Measurements from ENCODE around the gene TPM2.

DNA sequence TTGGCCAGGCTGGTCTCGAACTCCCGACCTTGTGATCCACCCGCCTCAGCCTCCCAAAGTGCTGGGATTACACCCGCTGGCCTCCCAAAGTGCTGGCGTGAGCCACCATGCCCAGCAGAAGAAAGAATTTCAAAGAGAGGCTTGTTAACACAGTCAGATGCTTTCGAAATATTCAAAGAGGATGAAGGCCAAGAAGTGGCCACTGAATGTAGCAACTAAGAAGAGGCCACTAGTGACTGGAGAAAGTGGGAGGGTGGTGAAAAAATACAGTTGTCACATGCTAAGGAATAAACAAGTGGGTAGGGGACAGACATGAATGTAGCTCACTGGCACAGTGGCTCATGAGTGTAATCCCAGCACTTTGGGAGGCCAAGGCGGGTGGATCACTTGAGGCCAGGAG, 13.0 kb upstream of the TPM2 start:
- TF ChIP-seq, protein P1, sequence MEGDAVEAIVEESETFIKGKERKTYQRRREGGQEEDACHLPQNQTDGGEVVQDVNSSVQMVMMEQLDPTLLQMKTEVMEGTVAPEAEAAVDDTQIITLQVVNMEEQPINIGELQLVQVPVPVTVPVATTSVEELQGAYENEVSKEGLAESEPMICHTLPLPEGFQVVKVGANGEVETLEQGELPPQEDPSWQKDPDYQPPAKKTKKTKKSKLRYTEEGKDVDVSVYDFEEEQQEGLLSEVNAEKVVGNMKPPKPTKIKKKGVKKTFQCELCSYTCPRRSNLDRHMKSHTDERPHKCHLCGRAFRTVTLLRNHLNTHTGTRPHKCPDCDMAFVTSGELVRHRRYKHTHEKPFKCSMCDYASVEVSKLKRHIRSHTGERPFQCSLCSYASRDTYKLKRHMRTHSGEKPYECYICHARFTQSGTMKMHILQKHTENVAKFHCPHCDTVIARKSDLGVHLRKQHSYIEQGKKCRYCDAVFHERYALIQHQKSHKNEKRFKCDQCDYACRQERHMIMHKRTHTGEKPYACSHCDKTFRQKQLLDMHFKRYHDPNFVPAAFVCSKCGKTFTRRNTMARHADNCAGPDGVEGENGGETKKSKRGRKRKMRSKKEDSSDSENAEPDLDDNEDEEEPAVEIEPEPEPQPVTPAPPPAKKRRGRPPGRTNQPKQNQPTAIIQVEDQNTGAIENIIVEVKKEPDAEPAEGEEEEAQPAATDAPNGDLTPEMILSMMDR (IDR thresholded peaks at IDR 0.05): no peak
- TF ChIP-seq EP300 (IDR thresholded peaks at IDR 0.05): no peak

Data from stomach (tissue), 4 donors.